Neutrophil (primary cell): ENCODE results near the gene RAB7A.
A peak's percentile ranks its signal among the peaks of the same experiment; 100 is the strongest.

Experiments used
- H3K27ac ChIP-seq: fragments of 200-600 bp; sonication (generic); 2 replicates; pipeline ENCODE4 v1.5.1; 2016; ENCODE audit warnings: mild to moderate bottlenecking, moderate library complexity
- H3K27me3 ChIP-seq: fragments of 200-600 bp; sonication (generic); 2 replicates; pipeline ENCODE4 v1.6.0; 2016; ENCODE audit warnings: mild to moderate bottlenecking
- H3K36me3 ChIP-seq: fragments of 200-600 bp; sonication (generic); 2 replicates; pipeline ENCODE4 v1.5.1; 2017
- H3K4me1 ChIP-seq, 2 experiments: fragments of 200-600 bp in 1 of 2; sonication (generic) in 1 of 2; 1 replicate in 1 of 2; 2 replicates in 1 of 2; pipeline versions ENCODE4 v1.5.1 to v1.6.1; 2013 to 2016; ENCODE audit warnings: low read depth in 1 of 2, low read length in 1 of 2, mild to moderate bottlenecking in 1 of 2, moderate library complexity in 1 of 2; ENCODE audit not compliant: control insufficient read depth in 1 of 2, insufficient read depth in 1 of 2
- H3K4me3 ChIP-seq, 2 experiments: fragments of 200-600 bp in 1 of 2; sonication (generic) in 1 of 2; 1 replicate in 1 of 2; 2 replicates in 1 of 2; pipeline ENCODE4 v1.5.1; 2013 to 2016; ENCODE audit warnings: low read depth in 1 of 2, low read length in 1 of 2, mild to moderate bottlenecking in 1 of 2, moderate library complexity in 1 of 2
- H3K9me3 ChIP-seq: fragments of 200-600 bp; sonication (generic); 2 replicates; pipeline ENCODE4 v1.5.1; 2016
- CTCF ChIP-seq: fragments of 200-600 bp; sonication (generic); IDR thresholded peaks from 2 replicates; pipeline ENCODE4 v1.5.1; 2016; ENCODE audit warnings: antibody characterized with exemption

The RAB7A gene

GRCh38 chr3:128847666-128848370 is 121.8 kb downstream of the RAB7A start:
- no peaks in the 10 kb centered on the region for H3K36me3 ChIP-seq
- no peak overlapping the region for H3K4me3 ChIP-seq
- peaks cover 47 to 51% of the 10 kb centered on the region in 2 experiments for H3K4me1 ChIP-seq
- H3K27me3 ChIP-seq: no peaks in the 10 kb centered on the region
- H3K27ac ChIP-seq: peak overlapping the region; percentile 23
- no peak for TF ChIP-seq CTCF
- no peaks in the 10 kb centered on the region for H3K9me3 ChIP-seq

- no peaks in the 10 kb centered on the region for H3K36me3 ChIP-seq
- H3K27me3 ChIP-seq: no peaks in the 10 kb centered on the region
- H3K4me3 ChIP-seq: no peak overlapping the region
- H3K4me1 ChIP-seq: peaks cover 55 to 59% of the 10 kb centered on the region in 2 experiments
- H3K27ac ChIP-seq: no peak overlapping the region
- TF ChIP-seq CTCF: no peak
- H3K9me3 ChIP-seq: no peaks in the 10 kb centered on the region
These were observed 123.0 kb downstream of the RAB7A start for GRCh38 chr3:128848936-128849335.

- peak overlapping the region; percentile 18 for H3K27ac ChIP-seq
- no peaks in the 10 kb centered on the region for H3K27me3 ChIP-seq
- no peaks in the 10 kb centered on the region for H3K9me3 ChIP-seq
- no peak for TF ChIP-seq CTCF
- no peak overlapping the region for H3K4me3 ChIP-seq
- H3K36me3 ChIP-seq: no peaks in the 10 kb centered on the region
- peaks cover 62 to 68% of the 10 kb centered on the region in 2 experiments for H3K4me1 ChIP-seq
These were observed 124.0 kb downstream of the RAB7A start for GRCh38 chr3:128849911-128850455.

DNA sequence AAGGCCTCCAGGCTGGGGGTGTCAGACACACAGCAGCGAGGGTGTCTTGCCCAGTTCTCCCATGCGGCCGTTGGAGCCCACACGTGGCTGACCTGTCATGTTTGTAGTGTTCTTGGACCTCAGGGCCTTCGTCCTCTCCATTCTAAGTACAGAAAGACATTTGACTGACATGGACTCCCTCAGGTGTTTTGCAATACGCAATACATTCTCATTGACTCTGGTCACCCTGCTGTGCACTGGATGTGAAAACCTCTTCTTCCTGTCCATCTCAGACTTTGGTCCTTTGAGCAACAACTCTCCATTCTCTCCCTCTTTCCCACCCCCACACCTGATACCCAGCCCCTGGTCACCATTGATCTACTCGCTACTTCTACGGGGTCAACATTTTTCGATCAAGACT is 124.6 kb downstream of the RAB7A start:
- H3K9me3 ChIP-seq: no peaks in the 10 kb centered on the region
- H3K27ac ChIP-seq: no peak overlapping the region
- no peak for TF ChIP-seq CTCF
- H3K36me3 ChIP-seq: no peaks in the 10 kb centered on the region
- no peak overlapping the region for H3K4me3 ChIP-seq
- H3K4me1 ChIP-seq: peaks cover 62 to 68% of the 10 kb centered on the region in 2 experiments
- H3K27me3 ChIP-seq: no peaks in the 10 kb centered on the region

DNA sequence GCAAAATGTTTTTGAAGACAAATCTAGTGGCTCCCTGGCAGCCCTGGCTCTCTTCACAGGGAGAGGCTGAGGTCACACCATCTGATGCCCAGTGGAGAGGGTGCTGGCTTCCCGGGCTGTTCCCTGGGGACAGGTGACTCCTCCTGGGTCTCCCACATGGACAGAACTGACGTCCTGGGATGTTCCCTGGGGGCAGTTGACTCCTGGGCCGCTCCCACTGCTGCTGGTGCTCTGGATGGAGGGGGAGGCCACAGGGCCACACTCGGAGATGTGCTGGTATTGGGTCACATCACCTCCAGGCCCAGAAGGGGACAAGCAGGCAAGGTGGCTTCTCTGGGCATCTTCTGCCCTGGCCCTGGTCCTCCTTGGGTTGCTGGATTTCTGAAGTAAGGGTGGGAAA is 125.6 kb downstream of the RAB7A start:
- Histone ChIP-seq H3K4me3 (no peak overlapping the region), H3K4me1 (peaks cover 62 to 68% of the 10 kb centered on the region in 2 experiments), H3K27ac (no peak overlapping the region), H3K36me3 (no peaks in the 10 kb centered on the region), H3K27me3 (no peaks in the 10 kb centered on the region), H3K9me3 (no peaks in the 10 kb centered on the region)
- no peak for TF ChIP-seq CTCF
